Ureter (tissue), 1 donor: ENCODE data around the gene CPNE8. TPM values are rescaled to one million over a fixed set of nuclear protein-coding genes. Genes with fewer than 3 reads are reported as not detected.

ENCODE experiments used
- DNase-seq: peaks from one replicate; pipeline ENCODE4 v3.0.0-alpha.2; 2020; ENCODE audit warnings: low spot score
- total RNA-seq: library from RNA; stranded (reverse); gene quantifications from one replicate; pipeline ENCODE4 v1.2.4, GENCODE V29; 2023
- donor health status: DM: yes; HTN: yes; CAD: no.

CPNE8 gene
- total RNA-seq, 1 donor from 2014 or later: 20.4 TPM

DNA sequence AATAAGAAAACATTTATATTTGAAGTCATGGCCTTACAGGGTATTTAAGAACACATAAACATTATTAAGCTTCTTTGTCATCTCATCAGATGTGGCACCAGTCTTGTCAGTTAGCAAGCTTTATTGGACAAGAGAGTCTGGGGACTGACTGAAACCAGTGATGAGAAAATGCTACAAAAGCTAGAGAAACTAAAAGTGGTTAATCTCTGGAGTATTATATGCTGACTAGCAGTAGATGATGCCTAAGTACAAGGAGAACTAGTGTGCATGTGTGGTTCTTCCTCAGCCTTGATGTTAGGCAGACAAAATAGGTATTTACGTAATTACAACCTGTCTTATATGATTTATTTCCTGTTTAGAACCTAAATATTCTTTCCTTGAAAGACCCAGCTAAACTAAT lies 176.5 kb downstream of the CPNE8 start:
- no peak for DNase-seq

DNA sequence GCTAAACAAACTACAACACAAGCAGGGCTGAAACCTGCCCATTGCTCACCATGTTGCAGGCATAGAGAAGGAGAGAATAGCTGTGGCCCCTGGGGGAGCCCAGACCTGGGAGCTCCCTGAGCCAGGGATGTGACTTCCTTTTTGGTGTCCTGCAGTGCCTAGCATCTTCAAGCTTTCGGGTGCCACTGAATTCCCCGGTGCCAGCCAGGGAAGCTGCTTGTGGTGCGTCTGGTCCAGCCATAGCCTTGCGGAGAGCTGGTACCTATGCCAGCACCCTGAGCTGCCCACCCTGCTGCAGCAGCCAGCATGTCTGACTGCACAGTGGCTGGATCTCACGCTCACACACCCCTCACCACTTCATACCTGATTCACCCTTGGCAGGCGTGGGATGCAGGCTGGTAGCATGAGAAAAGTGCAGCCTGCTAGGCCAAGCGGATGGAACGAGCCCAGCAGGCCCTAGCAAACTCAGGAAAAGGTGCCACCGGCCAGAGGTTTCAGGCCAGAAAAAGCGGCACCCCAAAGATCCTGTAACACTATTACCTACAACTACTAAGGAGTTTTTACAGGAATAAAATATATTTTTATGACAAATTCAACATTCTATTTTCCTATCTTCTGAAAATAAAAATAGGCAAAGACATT lies 183.7 kb downstream of the CPNE8 start:
- no peak for DNase-seq

DNA sequence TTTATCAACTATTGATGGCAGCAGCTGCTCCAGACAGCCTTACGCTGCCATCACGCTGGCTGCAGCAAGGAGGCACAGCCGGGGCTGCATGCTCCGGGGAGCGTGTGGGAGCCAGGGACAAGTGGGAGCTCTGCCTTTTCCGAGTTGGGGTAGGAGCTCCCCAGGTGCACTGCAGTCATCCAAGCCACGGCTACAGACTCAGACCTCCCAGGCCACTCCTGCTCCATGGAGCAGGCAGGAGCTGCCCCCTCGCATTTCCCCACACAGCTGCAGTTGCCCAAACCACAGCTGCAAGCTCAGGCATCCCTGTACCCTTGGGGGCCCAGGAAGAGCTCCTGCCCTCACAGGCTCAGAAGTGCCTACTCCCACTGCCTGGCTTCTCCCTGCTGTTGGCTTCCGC lies 184.7 kb downstream of the CPNE8 start:
- DNase-seq: no peak

DNA sequence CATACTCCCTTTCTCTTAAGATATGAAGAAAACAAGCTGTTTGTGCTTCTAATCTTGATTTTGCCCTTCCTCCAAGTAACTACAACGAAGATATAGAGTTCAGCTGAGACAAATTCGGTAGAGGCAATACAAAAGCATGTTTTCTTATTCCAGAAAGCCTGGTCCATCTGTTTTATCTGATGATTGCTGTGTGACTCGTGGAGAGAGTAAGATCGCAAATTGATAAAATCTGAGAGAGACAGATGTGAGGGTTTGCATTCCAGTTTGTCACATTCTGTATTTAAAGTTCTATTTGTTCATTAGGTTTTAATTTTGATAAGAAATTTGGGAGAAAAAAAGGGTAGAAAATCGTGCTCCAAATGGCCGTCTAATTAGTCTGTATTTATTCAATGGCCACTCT lies 192.1 kb downstream of the CPNE8 start:
- no peak for DNase-seq

DNA sequence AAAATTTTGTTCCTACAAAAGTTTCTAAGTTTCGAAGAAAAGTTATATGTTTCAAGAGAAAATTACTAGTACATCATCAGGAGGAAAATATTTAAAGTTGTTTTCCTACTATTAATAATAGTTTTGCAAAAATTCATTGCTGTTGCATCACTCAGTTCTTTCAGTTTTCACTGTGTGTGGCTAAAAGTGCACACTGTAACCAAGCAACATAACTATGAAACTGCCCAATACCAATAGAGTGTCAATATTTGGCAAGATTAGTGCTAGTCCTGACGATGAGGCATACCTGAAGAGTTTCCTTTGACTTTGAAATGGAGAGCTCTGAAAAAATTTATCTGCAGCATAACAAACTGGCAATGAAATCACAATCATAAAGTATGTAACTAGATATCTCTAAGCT lies 194.3 kb downstream of the CPNE8 start:
- no peak for DNase-seq

- DNase-seq: no peak
Observed at GRCh38 chr12:38708466-38708865, 196.9 kb downstream of the CPNE8 start.

DNA sequence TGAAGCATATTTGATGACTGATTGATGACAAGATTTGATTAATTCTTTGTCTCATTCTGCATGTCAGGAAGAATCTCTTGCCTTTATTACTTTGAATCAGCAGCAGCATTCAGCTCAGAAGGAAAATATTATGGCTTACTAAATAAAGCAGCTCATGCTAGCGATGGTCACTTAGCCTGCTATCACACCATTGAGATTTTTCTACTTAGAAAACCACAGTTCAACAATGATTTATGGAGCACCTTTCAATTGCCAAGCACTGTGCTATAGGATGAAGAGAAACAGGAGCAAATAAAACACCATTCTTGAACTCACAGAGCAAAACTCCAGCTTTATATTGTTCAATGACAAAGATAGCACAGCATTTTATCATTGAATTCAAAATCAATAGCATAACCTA lies 197.7 kb downstream of the CPNE8 start:
- no peak for DNase-seq

- DNase-seq: no peak
Observed at GRCh38 chr12:38697289-38697688, 208.1 kb downstream of the CPNE8 start.

- DNase-seq: no peak
Observed at GRCh38 chr12:38695057-38695456, 210.3 kb downstream of the CPNE8 start.

DNA sequence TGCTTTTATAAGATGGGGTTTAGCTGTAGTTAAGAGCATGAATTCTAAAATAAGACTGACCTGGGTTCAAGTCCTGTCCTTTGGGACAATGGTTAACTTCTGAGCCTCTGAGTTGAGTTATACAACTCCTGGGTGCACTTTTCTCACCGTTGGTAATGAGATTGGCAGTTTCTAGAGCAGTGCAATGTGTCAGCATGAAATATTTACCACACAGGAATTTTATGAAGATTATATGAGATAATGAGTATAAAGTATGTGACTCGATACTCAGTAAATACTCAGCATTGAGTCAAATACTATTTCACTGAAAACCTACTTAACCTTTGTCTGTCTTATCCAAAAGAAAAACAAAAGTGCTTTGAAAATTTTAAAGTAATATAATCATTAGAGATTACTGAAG lies 214.2 kb downstream of the CPNE8 start:
- no peak for DNase-seq

DNA sequence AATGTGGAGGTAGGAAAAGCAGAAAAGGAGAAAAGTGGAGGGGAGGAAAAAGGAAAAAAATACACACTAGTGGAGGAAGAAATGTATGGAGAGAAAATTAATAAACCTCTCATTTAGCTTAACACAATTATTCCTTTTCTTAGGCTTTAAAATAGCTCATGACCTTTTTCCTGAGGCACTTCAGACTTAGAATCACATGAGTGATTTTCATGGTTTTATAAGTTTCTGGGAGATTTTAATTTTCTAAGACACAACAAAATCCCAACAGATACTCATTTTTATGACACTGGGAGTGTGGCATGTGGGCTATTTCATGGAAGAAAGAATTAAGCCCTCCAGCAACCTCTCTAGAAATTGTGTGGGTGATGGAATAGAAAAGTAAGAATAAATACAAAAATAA lies 214.7 kb downstream of the CPNE8 start:
- DNase-seq: no peak

DNA sequence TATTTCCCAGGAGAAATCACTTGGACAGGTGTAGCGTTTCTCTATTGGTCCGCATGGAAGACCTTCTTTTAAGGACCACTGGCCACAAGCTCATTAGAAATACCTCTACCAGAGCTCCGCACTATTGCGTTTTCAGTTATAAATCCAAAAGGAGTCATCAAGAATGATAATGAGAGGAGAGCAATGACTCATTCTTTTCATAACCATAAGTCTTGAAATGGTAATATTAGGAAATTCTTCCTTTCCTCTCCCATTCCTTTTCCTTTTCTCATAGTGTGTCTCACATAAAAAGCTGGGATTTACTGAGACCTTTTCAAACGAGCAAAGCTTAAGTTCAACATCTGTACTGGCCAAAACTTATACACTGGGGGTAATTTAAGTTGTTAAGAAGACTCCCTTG lies 215.7 kb downstream of the CPNE8 start:
- DNase-seq: no peak

GRCh38 chr12:38689195-38689594 lies 216.2 kb downstream of the CPNE8 start:
- no peak for DNase-seq

DNA sequence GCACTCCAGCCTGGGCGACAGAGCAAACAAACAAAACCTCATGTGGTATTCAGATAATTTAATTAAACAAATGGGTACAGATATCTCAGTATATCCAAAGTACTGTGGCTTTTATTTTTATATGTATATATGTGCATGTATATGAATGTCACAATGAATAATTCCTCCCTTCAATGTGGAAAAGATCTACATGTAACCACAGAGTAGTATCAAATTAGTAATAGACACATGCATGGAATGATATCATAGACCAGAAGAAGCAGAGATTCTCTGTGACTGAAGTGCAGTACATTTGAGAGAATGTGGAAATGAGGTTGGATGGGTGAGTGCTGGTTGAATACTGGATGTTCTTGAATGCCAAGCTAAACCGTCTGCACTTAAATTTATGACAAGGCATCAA lies 222.9 kb downstream of the CPNE8 start:
- no peak for DNase-seq

GRCh38 chr12:38669530-38669929 lies 235.9 kb downstream of the CPNE8 start:
- no peak for DNase-seq

- DNase-seq: no peak
Observed at GRCh38 chr12:38669081-38669480, 236.3 kb downstream of the CPNE8 start.

DNA sequence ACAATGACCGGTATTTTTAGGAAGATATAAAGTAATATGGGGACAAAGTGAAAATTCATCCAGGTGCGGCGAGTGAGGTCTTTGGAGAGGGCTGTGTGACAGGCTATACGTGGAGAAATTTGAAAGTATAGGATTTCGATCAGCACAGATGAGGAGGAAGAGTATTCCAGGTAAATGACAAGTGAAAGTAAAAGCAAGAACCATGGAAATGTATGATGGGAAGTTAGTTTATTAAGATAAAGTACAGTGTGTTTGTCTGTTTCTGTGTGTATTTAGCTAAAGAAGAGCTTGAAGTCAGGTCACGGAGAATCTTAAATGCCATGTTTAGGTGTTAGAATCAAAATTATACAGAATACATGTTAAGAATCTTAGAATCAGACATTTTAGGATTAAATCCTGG lies 239.0 kb downstream of the CPNE8 start:
- DNase-seq: no peak

DNA sequence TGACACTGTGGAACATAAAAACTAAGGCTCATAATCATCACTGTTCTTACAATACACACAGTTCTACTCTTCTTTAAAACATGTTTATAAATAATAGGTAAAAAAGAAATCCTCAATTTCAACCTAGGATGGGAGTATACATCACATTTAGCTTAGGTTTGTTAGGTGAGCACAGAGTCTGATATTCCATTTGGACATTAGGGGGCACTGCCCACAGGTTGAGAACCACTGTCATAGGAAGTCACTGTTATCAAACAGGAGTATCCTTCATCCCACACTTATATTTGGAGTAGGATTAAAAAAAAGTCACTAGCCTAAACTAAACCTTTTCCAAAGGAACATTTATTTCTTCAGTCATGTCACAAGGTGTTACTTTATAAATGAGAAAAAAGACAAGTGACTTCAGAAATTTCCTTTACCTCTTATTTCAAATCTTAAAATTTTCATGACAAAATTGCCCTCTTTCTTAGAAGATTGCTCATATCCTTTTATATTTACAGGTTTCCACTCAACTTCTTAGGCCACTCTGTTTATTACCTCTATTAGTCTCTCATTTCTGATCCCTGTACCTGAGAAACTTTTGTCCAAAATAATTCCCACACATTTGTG lies 240.6 kb downstream of the CPNE8 start:
- DNase-seq: no peak

DNA sequence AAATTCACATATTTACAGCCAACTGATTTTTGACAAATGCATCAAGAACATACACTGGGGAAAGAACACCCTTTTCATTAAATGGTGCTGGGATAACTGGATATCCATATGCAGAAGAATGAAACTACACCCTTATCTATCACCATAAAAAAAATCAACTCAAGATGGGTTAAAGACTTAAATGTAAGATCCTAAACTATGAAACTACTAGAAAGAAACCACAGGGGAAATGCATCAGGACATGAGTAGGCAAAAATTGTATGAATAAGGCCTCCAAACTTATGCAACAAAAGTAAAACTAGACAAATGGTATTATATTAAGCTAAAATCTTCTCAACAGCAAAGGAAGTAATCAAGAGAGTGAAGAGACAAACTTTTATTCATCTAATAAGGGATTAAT lies 242.6 kb downstream of the CPNE8 start:
- no peak for DNase-seq

GRCh38 chr12:38653650-38654049 lies 251.7 kb downstream of the CPNE8 start:
- no peak for DNase-seq

GRCh38 chr12:38648813-38649212 lies 256.6 kb downstream of the CPNE8 start:
- no peak for DNase-seq

DNA sequence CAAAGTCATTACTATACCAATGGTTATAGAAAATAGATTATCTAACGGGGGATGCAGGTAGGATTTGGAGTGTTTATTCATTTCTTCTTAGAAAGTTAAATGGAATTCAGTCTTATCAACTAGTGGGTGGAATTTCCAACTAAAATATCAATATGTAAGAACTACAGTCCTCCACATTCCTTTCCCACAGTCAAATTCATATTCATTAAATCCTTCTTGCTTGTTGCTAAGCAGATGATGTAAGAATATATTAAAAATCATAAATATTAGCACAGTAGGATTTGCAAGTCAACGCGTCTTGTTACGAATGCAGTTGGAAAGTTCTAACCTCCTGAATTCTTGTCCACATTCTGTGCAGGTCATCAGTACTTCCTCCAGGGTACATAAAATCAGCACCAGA lies 259.2 kb downstream of the CPNE8 start:
- no peak for DNase-seq

- no peak for DNase-seq
Observed at GRCh38 chr12:38639625-38640024, 265.8 kb downstream of the CPNE8 start.

GRCh38 chr12:38638401-38638800 lies 267.0 kb downstream of the CPNE8 start:
- no peak for DNase-seq
